ENCODE results near the gene GABBR2. TPM values are rescaled to one million over a fixed set of nuclear protein-coding genes. Genes with fewer than 3 reads are reported as not detected.

The GABBR2 gene
- polyA plus RNA-seq, 6 donors from 2014 or later = not detected

DNA sequence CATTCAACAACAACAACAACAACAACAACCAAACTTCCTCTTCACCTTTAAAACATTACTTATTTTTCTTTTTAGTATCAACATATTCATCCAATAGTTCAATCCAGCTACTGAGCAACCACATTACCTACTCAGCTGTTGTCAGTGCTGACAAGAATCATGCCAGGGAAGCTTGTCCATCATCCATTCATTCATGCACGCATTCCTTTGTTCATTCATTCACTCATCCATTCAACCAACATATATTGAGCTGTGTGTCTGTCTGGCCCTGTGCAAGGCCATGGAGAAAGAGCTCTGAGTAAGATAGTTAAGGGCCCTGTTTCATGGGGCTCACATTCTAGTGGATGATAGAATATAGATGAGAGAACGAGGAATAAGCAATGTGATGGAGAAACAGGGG is 373.1 kb downstream of the GABBR2 start:
- H3K4me1 Mint-ChIP-seq = no peaks in the 10 kb centered on the region
- peaks cover 0 to 9% (median 7%) of the 10 kb centered on the region in 7 donors for H3K9me3 Mint-ChIP-seq
- H3K27me3 Mint-ChIP-seq = peaks cover 13 to 36% (median 23%) of the 10 kb centered on the region in 3 donors
- no peak overlapping the region for H3K4me3 Mint-ChIP-seq
- peaks cover 0 to 8% of the 10 kb centered on the region in 2 donors for H3K36me3 Mint-ChIP-seq
- no peak overlapping the region for H3K27ac Mint-ChIP-seq
- ATAC-seq (ENCODE audit: low read depth in 2 of 2) (no peak), DNase-seq (no peak)

DNA sequence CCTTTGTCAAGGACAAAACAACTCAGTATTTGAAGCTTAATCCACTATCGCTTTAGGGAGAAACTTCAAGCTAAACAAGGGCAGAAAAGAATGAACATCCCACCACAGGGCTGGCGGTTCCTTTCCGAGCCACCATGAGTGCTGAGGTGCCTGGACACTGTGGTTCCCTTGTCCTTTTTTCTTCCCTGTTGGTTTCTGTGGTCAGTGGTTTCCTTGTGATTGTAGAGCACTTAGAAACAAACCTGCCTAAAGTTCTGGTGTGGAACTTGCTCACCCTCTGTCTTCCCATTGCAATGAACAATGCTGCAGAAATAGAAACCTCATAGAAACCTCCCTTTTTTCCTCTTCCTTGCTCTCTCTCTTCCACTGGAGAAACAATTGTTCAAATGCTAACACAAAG is 373.9 kb downstream of the GABBR2 start:
- no peak for DNase-seq

GRCh38 chr9:98333703-98334582 is 374.8 kb downstream of the GABBR2 start:
- Mint-ChIP-seq H3K4me1 (no peaks in the 10 kb centered on the region), H3K27ac (peak overlapping the region in 1 of 6 donors; percentile 50), H3K9me3 (peaks cover 0 to 5% (median 0%) of the 10 kb centered on the region in 7 donors), H3K4me3 (no peak overlapping the region), H3K36me3 (peaks cover 0 to 8% of the 10 kb centered on the region in 2 donors), H3K27me3 (peaks cover 10 to 35% (median 32%) of the 10 kb centered on the region in 3 donors)
- DNase-seq (no peak), ATAC-seq (ENCODE audit: low read depth in 2 of 2) (no peak)

More for the DNA sequence above, 373.9 kb downstream of the GABBR2 start:
- Mint-ChIP-seq H3K36me3 (peaks cover 0 to 8% of the 10 kb centered on the region in 2 donors), H3K27me3 (peaks cover 10 to 37% (median 30%) of the 10 kb centered on the region in 3 donors), H3K4me1 (no peaks in the 10 kb centered on the region), H3K27ac (no peak overlapping the region), H3K4me3 (no peak overlapping the region), H3K9me3 (peaks cover 0 to 7% (median 3%) of the 10 kb centered on the region in 7 donors)
- ATAC-seq (ENCODE audit: low read depth in 2 of 2) = no peak

DNA sequence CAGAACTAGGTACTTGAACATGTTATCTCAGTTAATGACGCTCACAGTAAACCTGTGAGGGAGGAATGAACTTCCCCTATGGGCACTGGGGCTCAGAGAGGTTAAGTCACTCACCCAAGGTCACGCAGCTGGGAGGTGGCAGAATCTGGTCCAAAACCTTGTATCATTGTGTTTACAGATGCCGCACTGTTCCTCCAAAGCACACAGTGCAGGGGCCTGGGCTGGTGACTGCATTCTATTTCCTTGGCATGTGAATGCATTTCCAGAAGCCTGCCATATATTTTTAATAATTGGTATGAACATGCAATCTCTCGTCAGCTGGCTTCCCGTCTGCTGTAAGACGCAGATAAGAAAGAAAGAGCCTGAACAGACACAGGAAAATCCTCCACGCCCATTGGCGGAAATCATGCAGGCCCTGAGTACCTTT is 376.3 kb downstream of the GABBR2 start:
- Mint-ChIP-seq H3K27ac (no peak overlapping the region), H3K4me3 (no peak overlapping the region), H3K9me3 (peaks cover 0 to 5% (median 0%) of the 10 kb centered on the region in 7 donors), H3K36me3 (peaks cover 0 to 8% of the 10 kb centered on the region in 2 donors), H3K4me1 (peaks cover 0 to 6% (median 5%) of the 10 kb centered on the region in 3 donors), H3K27me3 (peaks cover 9 to 33% (median 32%) of the 10 kb centered on the region in 3 donors)
- DNase-seq (no peak), ATAC-seq (ENCODE audit: low read depth in 2 of 2) (no peak)

GRCh38 chr9:98331536-98332259 is 377.0 kb downstream of the GABBR2 start:
- Mint-ChIP-seq H3K27ac (peak overlapping the region in 2 of 6 donors; percentile 42 to 88), H3K27me3 (peaks cover 6 to 32% (median 30%) of the 10 kb centered on the region in 3 donors)

DNA sequence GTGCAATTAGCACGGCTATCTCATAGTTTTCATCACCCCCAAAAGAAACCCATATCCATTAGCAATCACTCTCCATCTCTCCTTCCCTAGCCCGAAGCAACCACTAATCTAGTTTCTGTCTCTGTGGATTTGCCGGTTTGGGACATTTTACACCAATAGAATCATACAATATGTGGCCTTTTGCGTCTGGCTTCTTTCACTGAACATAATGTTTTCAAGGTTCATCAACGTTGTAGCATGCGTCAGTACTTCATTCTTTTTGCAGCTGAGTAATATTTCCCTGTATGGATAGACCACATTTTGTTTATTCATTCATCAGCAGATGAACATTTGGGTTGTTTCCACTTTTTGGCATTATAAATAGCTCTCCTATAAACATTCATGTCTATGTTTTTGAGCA is 377.9 kb downstream of the GABBR2 start:
- DNase-seq (no peak), ATAC-seq (ENCODE audit: low read depth in 2 of 2) (no peak)
- peaks cover 0 to 4% of the 10 kb centered on the region in 2 donors for H3K36me3 Mint-ChIP-seq
- no peak overlapping the region for H3K4me3 Mint-ChIP-seq
- peaks cover 0 to 2% (median 0%) of the 10 kb centered on the region in 7 donors for H3K9me3 Mint-ChIP-seq
- H3K4me1 Mint-ChIP-seq = peaks cover 0 to 7% (median 6%) of the 10 kb centered on the region in 3 donors
- H3K27ac Mint-ChIP-seq = no peak overlapping the region
- peaks cover 3 to 25% (median 25%) of the 10 kb centered on the region in 3 donors for H3K27me3 Mint-ChIP-seq

More at GRCh38 chr9:98331536-98332259, 377.0 kb downstream of the GABBR2 start:
- peaks cover 0 to 8% of the 10 kb centered on the region in 2 donors for H3K36me3 Mint-ChIP-seq
- H3K4me3 Mint-ChIP-seq = peak overlapping the region in 1 of 8 donors; percentile 44
- peaks cover 0 to 6% (median 5%) of the 10 kb centered on the region in 3 donors for H3K4me1 Mint-ChIP-seq
- peaks cover 0 to 5% (median 0%) of the 10 kb centered on the region in 7 donors for H3K9me3 Mint-ChIP-seq
- DNase-seq (no peak), ATAC-seq (ENCODE audit: low read depth in 2 of 2) (no peak)

- peak overlapping the region in 1 of 6 donors; percentile 34 for H3K27ac Mint-ChIP-seq
Measured at GRCh38 chr9:98329904-98330303, 378.8 kb downstream of the GABBR2 start.

DNA sequence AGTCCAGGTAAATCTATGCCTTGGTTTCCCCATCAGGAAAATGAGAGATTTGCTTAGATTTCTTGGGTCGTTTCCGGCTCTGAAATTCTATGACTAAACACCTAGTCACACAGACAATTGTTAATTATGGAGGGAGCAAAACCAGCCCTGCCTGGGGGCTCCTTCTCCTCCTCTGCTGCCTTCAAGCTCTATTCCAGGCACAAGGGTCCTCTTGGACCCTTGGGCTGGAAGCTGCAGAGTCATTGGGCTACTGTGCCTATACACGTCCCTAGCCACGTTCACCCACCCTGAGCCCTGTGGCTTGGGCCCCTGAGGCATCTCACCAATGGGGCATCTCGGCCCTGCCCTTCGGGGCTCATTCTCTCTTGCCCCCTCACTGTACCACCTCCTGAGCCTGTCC is 379.5 kb downstream of the GABBR2 start:
- ATAC-seq (ENCODE audit: low read depth in 2 of 2) = no peak
- peaks cover 0 to 22% (median 21%) of the 10 kb centered on the region in 3 donors for H3K27me3 Mint-ChIP-seq
- peaks cover 0 to 2% (median 0%) of the 10 kb centered on the region in 7 donors for H3K9me3 Mint-ChIP-seq
- DNase-seq = no peak
- H3K4me3 Mint-ChIP-seq = no peak overlapping the region
- H3K4me1 Mint-ChIP-seq = peaks cover 0 to 9% (median 6%) of the 10 kb centered on the region in 3 donors
- no peak overlapping the region for H3K27ac Mint-ChIP-seq
- H3K36me3 Mint-ChIP-seq = no peaks in the 10 kb centered on the region

More at GRCh38 chr9:98329904-98330303, 378.8 kb downstream of the GABBR2 start:
- ATAC-seq (ENCODE audit: low read depth in 2 of 2) = no peak
- no peak overlapping the region for H3K4me3 Mint-ChIP-seq
- H3K27me3 Mint-ChIP-seq = peaks cover 0 to 22% (median 21%) of the 10 kb centered on the region in 3 donors
- peaks cover 0 to 9% (median 6%) of the 10 kb centered on the region in 3 donors for H3K4me1 Mint-ChIP-seq
- H3K36me3 Mint-ChIP-seq = no peaks in the 10 kb centered on the region
- peaks cover 0 to 2% (median 0%) of the 10 kb centered on the region in 7 donors for H3K9me3 Mint-ChIP-seq
- no peak for DNase-seq

DNA sequence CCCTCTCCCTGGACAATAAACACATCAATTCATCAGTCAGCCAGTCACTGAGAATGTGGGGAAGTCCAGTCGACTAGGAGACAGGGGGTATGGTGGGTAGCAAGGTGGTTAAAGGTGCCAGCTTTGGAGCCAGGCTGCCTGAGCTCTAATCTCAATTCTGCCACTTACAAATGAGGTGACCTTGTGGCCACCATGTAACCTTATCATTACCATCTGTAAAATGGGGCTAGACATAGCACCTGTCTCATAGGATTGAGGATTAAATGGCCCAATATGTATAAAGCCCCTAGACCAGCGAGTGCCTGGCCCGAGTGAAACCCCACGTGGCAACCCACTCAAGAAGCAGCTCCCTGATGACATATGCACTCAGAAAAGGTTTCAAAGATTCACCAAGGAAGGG is 380.0 kb downstream of the GABBR2 start:
- Mint-ChIP-seq H3K9me3 (peaks cover 0 to 2% (median 0%) of the 10 kb centered on the region in 7 donors), H3K27ac (no peak overlapping the region), H3K4me3 (no peak overlapping the region), H3K27me3 (peaks cover 0 to 22% (median 21%) of the 10 kb centered on the region in 3 donors), H3K4me1 (peaks cover 0 to 9% (median 6%) of the 10 kb centered on the region in 3 donors), H3K36me3 (no peaks in the 10 kb centered on the region)
- DNase-seq (no peak), ATAC-seq (ENCODE audit: low read depth in 2 of 2) (no peak)

DNA sequence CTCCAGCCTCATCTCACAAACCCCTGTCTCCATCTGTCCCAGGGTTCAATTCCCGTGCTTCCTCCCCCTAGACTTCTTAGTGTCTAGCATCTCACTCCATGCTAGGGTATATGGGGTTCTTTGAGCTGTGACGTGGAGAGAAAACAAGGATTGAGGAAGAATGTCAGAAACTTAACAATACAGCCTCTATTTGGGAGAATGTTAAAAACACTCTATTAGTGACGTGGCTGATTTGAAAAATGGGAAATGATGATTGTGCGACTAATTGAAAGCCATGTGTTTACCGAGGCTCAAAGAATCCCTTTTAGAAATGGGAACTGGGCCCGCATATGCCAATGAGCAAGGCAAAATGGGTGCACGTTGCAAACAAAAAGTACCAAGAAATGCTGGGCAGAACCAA is 380.6 kb downstream of the GABBR2 start:
- H3K27ac Mint-ChIP-seq = peak overlapping the region in 1 of 6 donors; percentile 1
- peaks cover 0 to 9% (median 6%) of the 10 kb centered on the region in 3 donors for H3K4me1 Mint-ChIP-seq
- H3K27me3 Mint-ChIP-seq = peaks cover 0 to 23% (median 22%) of the 10 kb centered on the region in 3 donors
- no peaks in the 10 kb centered on the region for H3K36me3 Mint-ChIP-seq
- no peak overlapping the region for H3K4me3 Mint-ChIP-seq
- DNase-seq (no peak), ATAC-seq (ENCODE audit: low read depth in 2 of 2) (no peak)
- peaks cover 0 to 2% (median 0%) of the 10 kb centered on the region in 7 donors for H3K9me3 Mint-ChIP-seq

DNA sequence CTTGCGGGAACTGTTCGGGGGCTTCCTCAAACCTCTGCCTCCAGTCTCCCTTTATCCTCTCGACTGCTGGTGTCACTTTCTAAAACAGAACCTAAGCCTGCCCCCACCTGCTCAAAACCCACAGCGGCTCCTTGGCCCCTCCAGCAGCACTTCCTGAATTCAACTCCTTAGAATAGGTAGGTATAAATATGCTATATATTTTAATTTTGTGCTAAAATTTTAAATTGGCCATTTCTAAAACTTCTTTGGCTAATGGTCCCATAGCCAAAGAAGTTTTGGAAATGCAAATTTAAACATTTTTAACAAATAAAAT is 381.5 kb downstream of the GABBR2 start:
- Mint-ChIP-seq H3K27me3 (peaks cover 3 to 32% (median 29%) of the 10 kb centered on the region in 3 donors), H3K27ac (no peak overlapping the region), H3K4me3 (no peak overlapping the region), H3K9me3 (peaks cover 0 to 2% (median 0%) of the 10 kb centered on the region in 7 donors), H3K36me3 (no peaks in the 10 kb centered on the region), H3K4me1 (peaks cover 0 to 9% (median 6%) of the 10 kb centered on the region in 3 donors)
- DNase-seq (no peak), ATAC-seq (ENCODE audit: low read depth in 2 of 2) (no peak)

DNA sequence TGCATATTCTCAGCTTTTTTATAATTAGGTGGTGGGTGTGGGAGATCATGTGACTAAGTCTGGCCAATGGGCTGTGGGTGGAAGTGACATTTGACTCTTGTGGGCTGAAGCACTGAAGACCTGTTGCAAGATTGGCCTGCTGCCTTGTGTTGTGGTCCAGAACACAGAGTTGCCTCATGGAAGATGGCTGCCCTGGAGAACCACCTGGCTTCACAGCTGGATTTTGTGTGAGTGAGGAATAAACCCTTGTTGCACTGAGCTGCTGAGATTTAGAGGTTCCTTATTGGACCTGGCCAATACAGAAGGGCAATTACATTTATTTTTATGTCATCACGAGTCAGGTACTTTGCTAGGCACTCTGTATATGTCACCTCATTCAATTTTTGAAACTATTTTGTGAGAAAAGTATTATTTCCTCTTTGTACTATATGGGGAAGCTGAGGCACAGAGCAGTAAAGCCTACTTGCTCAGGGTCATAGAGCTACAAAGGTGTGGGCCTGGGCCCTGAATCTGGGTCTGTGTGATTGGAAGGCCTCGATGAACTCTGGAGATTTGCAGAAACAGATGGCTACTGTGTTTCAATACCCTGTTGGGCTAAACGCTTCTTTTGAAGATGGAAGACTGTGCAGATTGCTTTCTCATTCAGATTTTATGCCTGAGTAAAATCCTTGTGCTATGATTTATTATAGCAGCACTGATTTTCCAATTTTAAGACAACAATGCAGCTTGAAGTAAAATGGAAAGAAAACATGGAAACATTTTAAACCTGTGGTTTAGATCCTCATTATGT is 382.1 kb downstream of the GABBR2 start:
- Mint-ChIP-seq H3K36me3 (no peaks in the 10 kb centered on the region), H3K9me3 (peaks cover 0 to 2% (median 0%) of the 10 kb centered on the region in 7 donors), H3K27me3 (peaks cover 3 to 35% (median 32%) of the 10 kb centered on the region in 3 donors), H3K4me3 (no peak overlapping the region), H3K27ac (no peak overlapping the region), H3K4me1 (peaks cover 0 to 9% (median 6%) of the 10 kb centered on the region in 3 donors)
- no peak for DNase-seq
- no peak for ATAC-seq (ENCODE audit: low read depth in 2 of 2)

Data from naive B cell (primary cell).